ENCODE measurements around the gene SULT1B1.

GRCh38 chr4:69757464-69757863 is 3.0 kb downstream of the SULT1B1 start:
- no peak for TF ChIP-seq EZH2 (IDR thresholded peaks at IDR 0.05; ENCODE audit: borderline replicate concordance, low read depth, low read length, severe bottlenecking)
- TF ChIP-seq CTCF (IDR thresholded peaks at IDR 0.05; ENCODE audit: extremely low read depth in 1 of 2, insufficient read depth in 1 of 2, low read depth in 1 of 2, low read length in 2 of 2): no peak
- no peak for TF ChIP-seq JUN (IDR thresholded peaks at IDR 0.05; ENCODE audit: borderline replicate concordance, insufficient read depth, insufficient read length, low read depth)
- TF ChIP-seq POLR2AphosphoS5 (IDR thresholded peaks at IDR 0.05; ENCODE audit: insufficient read depth, low read depth, low read length): no peak
- TF ChIP-seq POLR2A (IDR thresholded peaks at IDR 0.05; ENCODE audit: low read depth, low read length): no peak
- TF ChIP-seq, protein P1, sequence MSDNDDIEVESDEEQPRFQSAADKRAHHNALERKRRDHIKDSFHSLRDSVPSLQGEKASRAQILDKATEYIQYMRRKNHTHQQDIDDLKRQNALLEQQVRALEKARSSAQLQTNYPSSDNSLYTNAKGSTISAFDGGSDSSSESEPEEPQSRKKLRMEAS (IDR thresholded peaks at IDR 0.05; ENCODE audit: insufficient read depth, insufficient read length): no peak
- TF ChIP-seq MYC (IDR thresholded peaks at IDR 0.05; ENCODE audit: low read depth, low read length): no peak
- TF ChIP-seq GATA2 (IDR thresholded peaks at IDR 0.05; ENCODE audit: insufficient read depth, insufficient read length, low read depth, low read length): no peak
- no peak for TF ChIP-seq FOS (IDR thresholded peaks at IDR 0.05; ENCODE audit: borderline replicate concordance, insufficient read depth, low read length)

Measured in endothelial cell of umbilical vein (primary cell).